Stomach (tissue), 4 donors: ENCODE data around the gene NR0B2.

Source experiments
- CTCF ChIP-seq, 7 experiments: fragments of 450-650 bp in 4 of 7; fragments of 200-600 bp in 3 of 7; sonication (generic) in 3 of 7; IDR thresholded peaks; one replicate each; pipeline ENCODE4 v1.5.1; 2016 to 2019; ENCODE audit warnings: antibody characterized with exemption in 7 of 7, control low read depth in 2 of 7, mild to moderate bottlenecking in 1 of 7
- EP300 ChIP-seq: sonication (generic); formaldehyde crosslinking; IDR thresholded peaks from one replicate; pipeline ENCODE4 v1.6.1; 2017; ENCODE audit warnings: antibody characterized with exemption
- POLR2A ChIP-seq, 4 donors: fragments of 450-650 bp; IDR thresholded peaks; one replicate each; pipeline ENCODE4 v1.6.1; 2016; ENCODE audit warnings: antibody characterized with exemption in 4 of 4, control low read depth in 2 of 4, mild to moderate bottlenecking in 1 of 4, moderate library complexity in 1 of 4

- TF ChIP-seq CTCF (IDR thresholded peaks at IDR 0.05): no peak
- no peak for TF ChIP-seq POLR2A (IDR thresholded peaks at IDR 0.05)
- TF ChIP-seq EP300: no peak
These were observed 28.9 kb upstream of the NR0B2 start for GRCh38 chr1:26942656-26943055.
